ENCODE measurements around the gene BSN. TPM values are rescaled to one million over a fixed set of nuclear protein-coding genes. Genes with fewer than 3 reads are reported as not detected.
A peak's percentile ranks its signal among the peaks of the same experiment; 100 is the strongest.

The BSN gene
- total and polyA plus RNA-seq, 2 experiments from 2014 or later = 1.2 to 2.1 TPM

DNA sequence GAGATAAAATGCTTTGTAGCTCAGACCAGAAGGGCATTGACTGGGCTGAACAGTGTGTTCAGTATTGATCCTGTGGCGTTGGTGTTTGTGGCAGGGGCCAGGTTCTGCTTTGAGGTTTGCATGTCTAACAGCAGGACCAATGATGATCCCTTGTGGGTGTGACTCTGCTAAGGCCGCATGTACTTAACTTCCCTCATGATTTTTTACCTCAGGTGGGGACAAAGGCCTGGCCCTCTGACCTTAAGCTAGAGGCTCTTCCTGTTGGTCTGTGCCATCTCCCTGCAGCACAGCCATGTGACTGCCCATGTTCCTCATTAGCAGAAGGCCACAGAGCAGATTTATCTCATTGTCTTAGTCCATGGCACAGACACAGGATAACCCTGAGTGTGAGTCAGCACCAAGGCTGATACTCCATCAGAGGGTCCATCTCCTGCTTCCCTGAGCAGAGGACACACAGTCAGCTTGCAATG lies 34.3 kb upstream of the BSN start:
- TF ChIP-seq, protein P1, sequence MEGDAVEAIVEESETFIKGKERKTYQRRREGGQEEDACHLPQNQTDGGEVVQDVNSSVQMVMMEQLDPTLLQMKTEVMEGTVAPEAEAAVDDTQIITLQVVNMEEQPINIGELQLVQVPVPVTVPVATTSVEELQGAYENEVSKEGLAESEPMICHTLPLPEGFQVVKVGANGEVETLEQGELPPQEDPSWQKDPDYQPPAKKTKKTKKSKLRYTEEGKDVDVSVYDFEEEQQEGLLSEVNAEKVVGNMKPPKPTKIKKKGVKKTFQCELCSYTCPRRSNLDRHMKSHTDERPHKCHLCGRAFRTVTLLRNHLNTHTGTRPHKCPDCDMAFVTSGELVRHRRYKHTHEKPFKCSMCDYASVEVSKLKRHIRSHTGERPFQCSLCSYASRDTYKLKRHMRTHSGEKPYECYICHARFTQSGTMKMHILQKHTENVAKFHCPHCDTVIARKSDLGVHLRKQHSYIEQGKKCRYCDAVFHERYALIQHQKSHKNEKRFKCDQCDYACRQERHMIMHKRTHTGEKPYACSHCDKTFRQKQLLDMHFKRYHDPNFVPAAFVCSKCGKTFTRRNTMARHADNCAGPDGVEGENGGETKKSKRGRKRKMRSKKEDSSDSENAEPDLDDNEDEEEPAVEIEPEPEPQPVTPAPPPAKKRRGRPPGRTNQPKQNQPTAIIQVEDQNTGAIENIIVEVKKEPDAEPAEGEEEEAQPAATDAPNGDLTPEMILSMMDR (IDR thresholded peaks at IDR 0.05; ENCODE audit: low read depth, low read length) = no peak
- H3K36me3 ChIP-seq = peaks cover 9% of the 10 kb centered on the region
- H3K4me3 ChIP-seq = no peak overlapping the region
- no peak overlapping the region for H3K27ac ChIP-seq
- no peaks in the 10 kb centered on the region for H3K27me3 ChIP-seq
- peaks cover 6% of the 10 kb centered on the region for H3K4me1 ChIP-seq (ENCODE audit: low read depth)
- DNase-seq (ENCODE audit: low read depth in 1 of 2, low spot score in 1 of 2) = no peak
- no peaks in the 10 kb centered on the region for H3K9me3 ChIP-seq (ENCODE audit: low read depth)

DNA sequence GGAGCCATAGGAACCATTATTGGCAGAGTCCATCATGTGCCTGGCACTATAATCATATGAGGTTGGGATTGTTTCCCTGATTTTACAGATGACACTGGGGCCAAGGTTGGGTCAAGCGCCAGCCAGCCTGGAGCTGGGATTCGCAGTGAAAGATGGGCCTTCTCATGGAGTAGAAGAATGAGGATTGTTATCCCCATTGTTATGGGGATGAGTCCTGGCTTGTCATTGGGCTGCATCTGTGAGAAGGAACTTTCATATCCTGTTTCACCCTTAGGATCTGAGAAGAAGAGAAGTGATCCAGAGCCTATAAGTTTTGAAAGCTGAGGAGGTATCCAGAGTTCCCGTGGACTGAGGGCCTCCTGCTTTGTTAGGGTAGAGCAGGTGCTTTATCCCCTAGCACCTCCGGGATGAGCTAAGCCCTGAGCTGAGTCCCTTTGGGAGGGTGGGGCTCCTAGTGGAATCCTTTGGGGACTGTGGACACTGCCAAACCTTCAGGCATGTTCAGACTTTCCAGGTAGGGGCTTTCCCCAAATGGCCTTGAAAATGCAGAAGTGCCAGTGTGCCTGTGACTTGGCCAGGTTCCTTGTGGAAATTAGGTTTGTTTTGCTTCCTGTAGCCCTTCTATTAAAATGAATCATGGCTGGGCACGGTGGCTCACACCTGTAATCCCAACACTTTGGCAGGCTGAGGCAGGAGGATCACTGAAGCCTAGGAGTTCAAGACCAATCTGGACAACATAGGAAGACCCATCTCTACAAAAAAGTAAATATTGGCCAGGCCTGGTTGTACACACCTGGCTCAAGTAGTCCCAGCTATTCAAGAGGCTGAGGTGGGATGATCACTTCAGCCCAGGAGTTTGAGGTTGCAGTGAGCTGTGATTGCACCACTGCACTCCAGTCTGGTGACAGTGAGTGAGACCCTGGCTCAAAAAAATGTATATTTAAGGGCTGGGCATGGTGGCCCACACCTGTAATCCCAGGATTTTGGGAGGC lies 30.2 kb upstream of the BSN start:
- TF ChIP-seq, protein P1 (IDR thresholded peaks at IDR 0.05; ENCODE audit: low read depth, low read length) = no peak
- H3K4me1 ChIP-seq (ENCODE audit: low read depth) = no peaks in the 10 kb centered on the region

DNA sequence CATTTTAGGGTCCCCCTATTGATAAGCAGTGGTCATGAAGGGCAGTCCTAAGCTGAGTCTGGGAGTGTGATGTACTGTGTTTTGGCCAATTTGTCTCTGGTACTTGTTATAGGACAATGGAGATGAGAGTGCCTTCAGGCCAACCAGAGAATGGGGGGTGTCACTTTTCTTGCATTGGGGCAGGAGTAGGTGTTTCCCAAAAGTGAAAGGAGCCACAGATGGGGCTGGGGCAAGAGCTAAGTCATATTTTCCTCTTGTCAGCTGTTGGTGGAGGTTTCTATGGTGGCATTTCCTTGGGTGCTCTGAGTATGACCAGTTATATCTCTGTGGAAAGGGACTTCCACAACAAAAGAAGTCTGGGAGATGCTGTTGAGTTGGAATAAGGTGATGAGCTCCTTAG lies 24.7 kb upstream of the BSN start:
- TF ChIP-seq, protein P1 (IDR thresholded peaks at IDR 0.05; ENCODE audit: low read depth, low read length) = no peak
- Histone ChIP-seq H3K27ac (no peak overlapping the region), H3K4me1 (ENCODE audit: low read depth) (no peaks in the 10 kb centered on the region), H3K27me3 (no peaks in the 10 kb centered on the region), H3K36me3 (peaks cover 8% of the 10 kb centered on the region), H3K9me3 (ENCODE audit: low read depth) (no peaks in the 10 kb centered on the region), H3K4me3 (no peak overlapping the region)
- DNase-seq (ENCODE audit: low read depth in 1 of 2, low spot score in 1 of 2) = no peak

More for the DNA sequence above, 30.2 kb upstream of the BSN start:
- Histone ChIP-seq H3K27me3 (no peaks in the 10 kb centered on the region), H3K4me3 (no peak overlapping the region), H3K9me3 (ENCODE audit: low read depth) (no peaks in the 10 kb centered on the region), H3K36me3 (no peaks in the 10 kb centered on the region), H3K27ac (peak overlapping the region; percentile 62)
- DNase-seq (ENCODE audit: low read depth in 1 of 2, low spot score in 1 of 2) = no peak

DNA sequence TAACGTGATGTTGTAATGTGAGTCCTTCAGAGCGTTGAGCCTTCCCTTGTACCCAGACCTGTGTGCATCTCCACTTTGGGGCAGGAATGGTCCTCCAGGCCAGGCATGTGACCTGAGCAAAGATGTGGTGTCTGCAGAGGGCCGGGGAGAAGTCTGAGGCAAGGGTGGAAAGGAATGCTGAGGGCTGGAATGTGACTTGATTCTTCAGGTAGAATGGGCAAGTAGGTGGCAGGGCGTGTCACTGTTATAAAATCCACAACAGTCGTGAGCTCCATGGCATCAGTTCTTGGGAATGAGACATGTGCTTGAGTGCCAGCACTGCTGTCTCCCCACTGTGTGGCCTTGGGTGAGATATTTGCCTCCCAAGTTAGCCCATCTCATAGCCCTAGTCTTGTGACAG lies 24.0 kb upstream of the BSN start:
- Histone ChIP-seq H3K27me3 (no peaks in the 10 kb centered on the region), H3K4me1 (ENCODE audit: low read depth) (no peaks in the 10 kb centered on the region), H3K27ac (no peak overlapping the region), H3K9me3 (ENCODE audit: low read depth) (no peaks in the 10 kb centered on the region), H3K4me3 (no peak overlapping the region), H3K36me3 (peaks cover 8% of the 10 kb centered on the region)
- TF ChIP-seq, protein P1 (IDR thresholded peaks at IDR 0.05; ENCODE audit: low read depth, low read length) = no peak
- no peak for DNase-seq (ENCODE audit: low read depth in 1 of 2, low spot score in 1 of 2)

DNA sequence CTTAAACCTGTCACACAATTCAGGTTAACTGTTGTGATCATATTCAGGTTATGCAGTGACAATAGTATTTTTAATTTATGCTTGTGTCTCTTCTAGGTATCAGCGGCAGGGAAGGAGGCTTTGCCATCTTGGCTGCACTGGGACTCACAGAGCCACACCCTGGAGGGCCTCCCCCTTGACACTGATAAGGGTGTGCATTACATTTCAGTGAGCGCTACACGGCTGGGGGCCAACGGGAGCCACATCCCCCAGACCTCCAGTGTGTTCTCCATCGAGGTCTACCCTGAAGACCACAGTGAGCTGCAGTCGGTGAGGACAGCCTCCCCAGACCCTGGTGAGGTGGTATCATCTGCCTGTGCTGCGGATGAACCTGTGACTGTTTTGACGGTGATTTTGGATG lies 23.6 kb upstream of the BSN start:
- Histone ChIP-seq H3K4me1 (ENCODE audit: low read depth) (no peaks in the 10 kb centered on the region), H3K4me3 (no peak overlapping the region), H3K27me3 (no peaks in the 10 kb centered on the region), H3K27ac (no peak overlapping the region), H3K36me3 (peaks cover 8% of the 10 kb centered on the region), H3K9me3 (ENCODE audit: low read depth) (no peaks in the 10 kb centered on the region)
- TF ChIP-seq, protein P1 (IDR thresholded peaks at IDR 0.05; ENCODE audit: low read depth, low read length) = no peak
- DNase-seq (ENCODE audit: low read depth in 1 of 2, low spot score in 1 of 2) = no peak
